SH-SY5Y (cell line): ENCODE results near the gene PTPN14.

Experiments
- GATA2 ChIP-seq: IDR thresholded peaks from 2 replicates; pipeline ENCODE4 v1.6.1; 2011; ENCODE audit warnings: mild to moderate bottlenecking, low read depth, low read length
- GATA3 ChIP-seq: IDR thresholded peaks from 2 replicates; pipeline ENCODE4 v1.6.1; 2011; ENCODE audit warnings: low read depth, mild to moderate bottlenecking, low read length, moderate library complexity

DNA sequence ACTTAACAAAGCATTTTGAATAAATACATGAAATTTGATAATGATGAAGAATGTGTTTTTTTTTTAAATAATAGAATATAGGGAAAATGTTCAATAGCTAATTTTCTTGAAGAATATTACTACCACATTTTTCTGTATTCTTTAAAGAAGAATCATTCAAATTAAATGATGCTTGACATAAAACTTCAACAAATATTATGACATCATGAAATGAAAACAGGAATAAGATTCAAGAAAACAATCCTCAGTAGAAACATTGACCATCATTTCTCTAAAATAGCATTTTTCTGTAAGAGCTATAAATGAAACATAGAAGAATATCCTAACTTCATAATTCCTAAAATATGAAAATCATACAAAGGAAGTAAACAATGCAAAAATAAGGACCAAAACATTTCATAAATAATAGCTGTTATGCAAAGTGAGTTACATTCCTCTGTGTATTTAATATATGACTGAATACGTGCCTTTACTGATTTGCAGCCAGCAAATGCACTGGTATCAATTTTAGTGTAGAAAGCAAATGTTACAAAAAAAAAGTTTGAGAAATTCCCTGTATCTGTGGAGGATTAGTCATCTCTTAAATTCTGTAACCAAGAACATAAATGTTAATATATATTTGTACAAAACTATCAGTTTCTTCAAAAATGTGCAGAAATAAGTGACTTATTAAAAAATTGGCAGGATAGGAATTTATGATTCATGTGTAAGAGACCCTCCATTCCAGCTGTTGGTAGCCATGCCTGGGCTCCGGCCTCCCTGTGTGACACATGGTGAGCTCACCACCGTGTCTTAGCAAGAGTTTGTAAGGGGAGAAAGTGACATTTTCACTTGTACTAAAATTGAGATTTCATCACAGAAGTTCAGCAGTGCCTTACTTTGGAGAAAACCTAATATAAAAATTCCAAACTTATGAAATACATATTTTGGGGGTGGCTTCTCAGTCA is 15.0 kb upstream of the PTPN14 start:
- TF ChIP-seq GATA3 (no peak), GATA2 (no peak)
